GM12878 (cell line): ENCODE measurements around the gene ARHGEF25. TPM values are rescaled to one million over a fixed set of nuclear protein-coding genes. Genes with fewer than 3 reads are reported as not detected.

Experiments used
- ATAC-seq: fragments of 200-7000 bp; cut with Tn5 transposase; 3 replicates; pipeline ENCODE4 v1.9.1; 2020; ENCODE audit warnings: mild to moderate bottlenecking, moderate library complexity
- BruUV-seq: library from RNA; stranded (reverse); fragments of 400-500 nt; replicated peaks from 2 replicates; lab custom pipeline; 2021; lab: Mats Ljungman, UMichigan
- CTCF ChIA-PET: fragments of 300-600 bp; sonication (Branson Sonifier 250); formaldehyde crosslinking; extraction: SDS; loops from one replicate; lab custom pipeline; 2021; ENCODE audit warnings: inconsistent platforms; lab: Yijun Ruan, JAX
- POLR2A ChIA-PET: fragments of 350-600 bp; formaldehyde crosslinking; extraction: SDS; loops from one replicate; lab custom pipeline; 2021; ENCODE audit warnings: inconsistent platforms; lab: Charles Lee
- RAD21 ChIA-PET: fragments of 300-600 bp; sonication (Branson Sonifier 250); formaldehyde crosslinking; loops from one replicate; lab custom pipeline; 2023; ENCODE audit warnings: antibody characterized with exemption; ENCODE audit not compliant: unreplicated experiment; lab: Charles Lee
- SMC1A ChIA-PET: fragments of 300-600 bp; sonication (Branson Sonifier 250); formaldehyde crosslinking; loops from one replicate; lab custom pipeline; 2023; ENCODE audit not compliant: unreplicated experiment, uncharacterized antibody; lab: Charles Lee
- DNase-seq: peaks from one replicate; pipeline ENCODE4 v3.0.0-alpha.2; 2011; ENCODE audit warnings: low read depth, low spot score
- FAIRE-seq: peaks from 3 replicates; lab custom pipeline; 2011; peaks lifted over from hg19 to GRCh38; lab: Jason Lieb, UNC
- H2AFZ ChIP-seq: 2 replicates; pipeline ENCODE4 v1.6.0; 2011; ENCODE audit warnings: low read depth, low read length, control low read depth; ENCODE audit not compliant: control insufficient read depth
- H3K27ac ChIP-seq: 2 replicates; pipeline ENCODE4 v1.5.1; 2011; ENCODE audit warnings: control low read depth; ENCODE audit not compliant: control insufficient read depth, insufficient read depth
- H3K27me3 ChIP-seq, 2 experiments: replicated peaks in 1 of 2; 2 replicates each; pipeline versions ENCODE4 v1.6.0 to v1.6.1; 2011; ENCODE audit warnings: low read length in 1 of 2; ENCODE audit not compliant: control insufficient read depth in 2 of 2, insufficient read depth in 2 of 2
- H3K36me3 ChIP-seq, 2 experiments: 2 replicates each; pipeline ENCODE4 v1.5.1; 2011; ENCODE audit warnings: low read length in 1 of 2; ENCODE audit not compliant: control insufficient read depth in 2 of 2, insufficient read depth in 2 of 2
- H3K4me1 ChIP-seq: 2 replicates; pipeline ENCODE4 v1.6.1; 2011; ENCODE audit warnings: mild to moderate bottlenecking, low read length, moderate library complexity, mixed read lengths; ENCODE audit not compliant: control insufficient read depth, insufficient read depth
- H3K4me2 ChIP-seq: 2 replicates; pipeline ENCODE4 v1.6.0; 2011; ENCODE audit warnings: control low read depth; ENCODE audit not compliant: control insufficient read depth, insufficient read depth
- H3K4me3 ChIP-seq: fragments of 200-600 bp; sonication (generic); 2 replicates; pipeline ENCODE4 v1.5.1; 2016
- H3K79me2 ChIP-seq: 2 replicates; pipeline ENCODE4 v1.6.0; 2011; ENCODE audit warnings: low read length; ENCODE audit not compliant: control insufficient read depth, insufficient read depth
- H3K9ac ChIP-seq: 2 replicates; pipeline ENCODE4 v1.8.0; 2011; ENCODE audit warnings: low read length, control low read depth, mixed read lengths; ENCODE audit not compliant: control insufficient read depth, insufficient read depth
- H3K9me3 ChIP-seq: replicated peaks from 3 replicates; pipeline ENCODE4 v1.5.1; 2011; ENCODE audit warnings: mild to moderate bottlenecking, low read length; ENCODE audit not compliant: control insufficient read depth, insufficient read depth
- H4K20me1 ChIP-seq: 2 replicates; pipeline ENCODE4 v1.6.0; 2011; ENCODE audit not compliant: control insufficient read depth, insufficient read depth
- BCL3 ChIP-seq: IDR thresholded peaks from 2 replicates; pipeline ENCODE4 v1.6.1; 2011; ENCODE audit warnings: borderline replicate concordance, low read depth, mild to moderate bottlenecking, moderate library complexity, low read length; ENCODE audit not compliant: insufficient read depth, poor library complexity, severe bottlenecking
- BCLAF1 ChIP-seq: fragments of 450-650 bp; IDR thresholded peaks from 2 replicates; pipeline ENCODE4 v1.6.1; 2017; ENCODE audit warnings: antibody characterized with exemption, mild to moderate bottlenecking, moderate library complexity
- CBFB ChIP-seq: IDR thresholded peaks from 2 replicates; pipeline ENCODE4 v1.6.1; 2016; ENCODE audit warnings: antibody characterized with exemption, low read depth
- CHD4 ChIP-seq: fragments of 200-600 bp; sonication (generic); IDR thresholded peaks from 2 replicates; pipeline ENCODE4 v1.6.1; 2016; ENCODE audit warnings: mild to moderate bottlenecking
- EED ChIP-seq: sonication (generic); IDR thresholded peaks from 2 replicates; pipeline ENCODE4 v1.6.1; 2016; ENCODE audit warnings: antibody characterized with exemption, low read depth
- HCFC1 ChIP-seq: fragments of 150-350 bp; IDR thresholded peaks from 2 replicates; pipeline ENCODE4 v1.6.1; 2014; ENCODE audit warnings: low read length
- HDAC2 ChIP-seq: fragments of 200-600 bp; sonication (generic); IDR thresholded peaks from 2 replicates; pipeline ENCODE4 v1.6.1; 2017
- HDGF ChIP-seq: fragments of 450-650 bp; IDR thresholded peaks from 2 replicates; pipeline ENCODE4 v1.6.1; 2016; ENCODE audit warnings: antibody characterized with exemption
- HSF1 ChIP-seq: fragments of 150-350 bp; IDR thresholded peaks from 2 replicates; pipeline ENCODE4 v1.6.1; 2014; ENCODE audit warnings: mild to moderate bottlenecking, low read depth, low read length
- IRF4 ChIP-seq: IDR thresholded peaks from 2 replicates; pipeline ENCODE4 v1.6.1; 2011; ENCODE audit warnings: low read depth, low read length
- JUND ChIP-seq: IDR thresholded peaks from 2 replicates; pipeline ENCODE4 v1.6.1; 2012; ENCODE audit warnings: low read depth, mild to moderate bottlenecking, low read length, improper control_type of control experiment, moderate library complexity
- MEF2A ChIP-seq: IDR thresholded peaks from 2 replicates; pipeline ENCODE4 v1.6.1; 2011; ENCODE audit warnings: low read depth, mild to moderate bottlenecking, low read length, moderate library complexity; ENCODE audit not compliant: insufficient read depth
- NFXL1 ChIP-seq: fragments of 450-650 bp; IDR thresholded peaks from 2 replicates; pipeline ENCODE4 v1.6.1; 2017; ENCODE audit warnings: antibody characterized with exemption, mild to moderate bottlenecking, borderline replicate concordance
- SMAD1 ChIP-seq: fragments of 450-650 bp; IDR thresholded peaks from 2 replicates; pipeline ENCODE4 v1.6.1; 2018; ENCODE audit warnings: mild to moderate bottlenecking, low read depth; ENCODE audit not compliant: partially characterized antibody
- TBL1XR1 ChIP-seq: IDR thresholded peaks from 2 replicates; pipeline ENCODE4 v1.6.1; 2012; ENCODE audit warnings: low read depth, low read length, improper control_type of control experiment
- ZBED1 ChIP-seq: IDR thresholded peaks from 2 replicates; pipeline ENCODE4 v1.6.1; 2016; ENCODE audit warnings: borderline replicate concordance
- ZNF622 ChIP-seq: fragments of 450-650 bp; IDR thresholded peaks from 2 replicates; pipeline ENCODE4 v1.6.1; 2017; ENCODE audit warnings: mild to moderate bottlenecking, inconsistent platforms
- WGBS: methylation state at CpG from one replicate; pipeline ENCODE4 v1.1.6; 2016; ENCODE audit warnings: low lambda C conversion rate; ENCODE audit not compliant: insufficient replicate concordance, insufficient coverage; ENCODE audit errors: missing lambda C conversion rate; 5-methylcytosine and 5-hydroxymethylcytosine counted together
- in situ Hi-C: fragments of 300-500 bp; cut with MboI; formaldehyde crosslinking; loops from 9 replicates; pipeline ENCODE4 v1.14.3; 2018; ENCODE audit warnings: mixed read lengths
- intact Hi-C: fragments of 100-400 bp; cut with micrococcal nuclease; formaldehyde crosslinking; loops from one replicate; pipeline ENCODE4 v1.14.2; 2022; ENCODE audit not compliant: unreplicated experiment
- polyA plus RNA-seq, 11 experiments: library from polyadenylated mRNA; depleted of rRNA in 4 of 11; unstranded in 6 of 11; stranded (reverse) in 5 of 11; fragments of >200 nt; fragmentation: Nextera tagmentation in 4 of 11; fragmentation: Illumina TruSeq in 1 of 11; extraction: Ambion mirVana in 4 of 11; extraction: Trizol in 1 of 11; gene quantifications; 1 replicate in 1 of 11; 2 replicates in 10 of 11; pipeline versions ENCODE4 v1.2.1 to v1.2.3, GENCODE V29; 2011 to 2016; ENCODE audit warnings: inconsistent platforms in 2 of 11, missing spikeins in 2 of 11, low read depth in 1 of 11
- total RNA-seq, 4 experiments: library from RNA; depleted of rRNA in 3 of 4; stranded (reverse); fragments of >200 nt in 3 of 4; fragmentation: Illumina TruSeq in 1 of 4; extraction: Trizol in 1 of 4; gene quantifications; 2 replicates each; pipeline versions ENCODE4 v1.2.1 to v1.2.3, GENCODE V29; 2013 to 2021

Gene ARHGEF25
- total and polyA plus RNA-seq, 10 of the 15 experiments (the other 5 are each of a cell fraction or from before 2014, with no cell fraction given): 0.08 to 4.5 (median 1.2) TPM; not detected in 3

- no peak for TF ChIP-seq BCL3
- no peak for TF ChIP-seq HDAC2
- no peak for TF ChIP-seq CBFB
- no peak for TF ChIP-seq HCFC1
Observed at GRCh38 chr12:57625261-57626032, 14.2 kb downstream of the ARHGEF25 start (continued).

GRCh38 chr12:57626111-57626920 lies 15.1 kb downstream of the ARHGEF25 start:
- intact Hi-C loops: no loop called here
- BruUV-seq: no TSS peak
- H3K79me2 ChIP-seq: no peaks in the 10 kb centered on the region
- no peak for FAIRE-seq
- TF ChIP-seq TBL1XR1 (no peak), NFXL1 (no peak), ZNF622 (no peak), IRF4 (no peak), JUND (no peak), HSF1 (no peak), MEF2A (no peak), EED (no peak), BCLAF1 (no peak), SMAD1 (no peak), CHD4 (no peak), HDGF (no peak), ZBED1 (no peak)
- TF ChIP-seq, all 136 proteins: peak for 0
- Histone ChIP-seq H3K36me3 (no peaks in the 10 kb centered on the region), H4K20me1 (no peaks in the 10 kb centered on the region), H3K27me3 (peaks cover 24 to 25% of the 10 kb centered on the region in 2 experiments), H3K4me3 (no peak overlapping the region), H3K27ac (no peak overlapping the region), H2AFZ (no peak overlapping the region), H3K4me1 (peaks cover 4% of the 10 kb centered on the region), H3K4me2 (no peak overlapping the region), H3K9me3 (no peaks in the 10 kb centered on the region), H3K9ac (no peak overlapping the region)
- ChIA-PET POLR2A (no interaction called here), RAD21 (no interaction called here), SMC1A (interaction anchor here (0.6 kb wide), 1 partner anchor 15 kb away, joined by 3 read pairs; no protein-coding TSS in a partner anchor), CTCF (interaction anchor here (4.2 kb wide), 1 partner anchor 42 kb away, joined by 17 read pairs; no protein-coding TSS in a partner anchor)
- in situ Hi-C loops: no loop called here
- ATAC-seq (no peak), DNase-seq (no peak)
- 48% methylated on average over 13 of the region's 13 CpGs for WGBS
